DOHH2 (cell line): ENCODE measurements around the gene UGT8.

Source experiments
- CTCF ChIP-seq: fragments of 200-600 bp; sonication (generic); IDR thresholded peaks from one replicate; pipeline ENCODE4 v1.5.1; 2014; ENCODE audit warnings: antibody characterized with exemption, mild to moderate bottlenecking, low read depth, low read length; ENCODE audit not compliant: poor library complexity, severe bottlenecking
- EZH2phosphoT487 ChIP-seq: fragments of 200-600 bp; sonication (generic); IDR thresholded peaks from 2 replicates; pipeline ENCODE4 v1.6.1; 2017; ENCODE audit warnings: borderline replicate concordance, mild to moderate bottlenecking, antibody characterized with exemption, low read length, moderate library complexity, mixed read lengths

GRCh38 chr4:114577386-114577785 lies 21.2 kb upstream of the UGT8 start:
- TF ChIP-seq CTCF: no peak
- TF ChIP-seq EZH2phosphoT487: no peak
